HFF-Myc (cell line): ENCODE results near the gene LMTK3.

Experiments
- DNase-seq: peaks from one replicate; pipeline ENCODE4 v3.0.0-alpha.2; 2011; ENCODE audit warnings: low read depth; ENCODE audit errors: extremely low read depth
- H3K4me3 ChIP-seq: replicated peaks from 2 replicates; pipeline ENCODE4 v1.5.1; 2011; ENCODE audit warnings: low read depth, mild to moderate bottlenecking, control low read depth, low read length
- TF ChIP-seq, protein P1 (sequence below): IDR thresholded peaks from 2 replicates; pipeline ENCODE4 v1.5.1; 2012; ENCODE audit warnings: mild to moderate bottlenecking, low read depth, low read length, control low read depth; ENCODE audit errors: missing control alignments

LMTK3 gene

GRCh38 chr19:48466561-48467325 is 44.9 kb downstream of the LMTK3 start:
- DNase-seq, result no peak
- TF ChIP-seq, protein P1, sequence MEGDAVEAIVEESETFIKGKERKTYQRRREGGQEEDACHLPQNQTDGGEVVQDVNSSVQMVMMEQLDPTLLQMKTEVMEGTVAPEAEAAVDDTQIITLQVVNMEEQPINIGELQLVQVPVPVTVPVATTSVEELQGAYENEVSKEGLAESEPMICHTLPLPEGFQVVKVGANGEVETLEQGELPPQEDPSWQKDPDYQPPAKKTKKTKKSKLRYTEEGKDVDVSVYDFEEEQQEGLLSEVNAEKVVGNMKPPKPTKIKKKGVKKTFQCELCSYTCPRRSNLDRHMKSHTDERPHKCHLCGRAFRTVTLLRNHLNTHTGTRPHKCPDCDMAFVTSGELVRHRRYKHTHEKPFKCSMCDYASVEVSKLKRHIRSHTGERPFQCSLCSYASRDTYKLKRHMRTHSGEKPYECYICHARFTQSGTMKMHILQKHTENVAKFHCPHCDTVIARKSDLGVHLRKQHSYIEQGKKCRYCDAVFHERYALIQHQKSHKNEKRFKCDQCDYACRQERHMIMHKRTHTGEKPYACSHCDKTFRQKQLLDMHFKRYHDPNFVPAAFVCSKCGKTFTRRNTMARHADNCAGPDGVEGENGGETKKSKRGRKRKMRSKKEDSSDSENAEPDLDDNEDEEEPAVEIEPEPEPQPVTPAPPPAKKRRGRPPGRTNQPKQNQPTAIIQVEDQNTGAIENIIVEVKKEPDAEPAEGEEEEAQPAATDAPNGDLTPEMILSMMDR, result no peak
- H3K4me3 ChIP-seq, result no peak overlapping the region

DNA sequence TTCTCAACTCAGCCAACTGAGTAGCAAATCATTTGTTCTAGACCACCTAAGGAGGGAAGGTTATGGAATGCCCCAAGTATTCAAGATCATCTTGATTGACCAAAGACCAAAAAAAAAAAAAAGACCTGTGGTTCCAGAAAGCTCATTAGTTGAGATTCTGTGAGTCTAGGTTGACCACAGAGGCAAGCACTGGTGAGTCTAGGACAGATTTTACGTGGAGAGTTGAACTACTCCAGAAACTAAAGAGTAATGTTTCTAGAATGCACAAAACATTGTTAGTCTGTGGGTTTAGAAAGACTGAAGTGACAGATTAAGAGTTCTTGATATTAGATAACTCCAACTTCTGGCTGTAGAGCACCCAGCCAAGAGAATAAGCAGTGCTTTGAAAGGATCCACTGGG is 46.4 kb downstream of the LMTK3 start:
- no peak overlapping the region for H3K4me3 ChIP-seq
- TF ChIP-seq, protein P1, result no peak
- DNase-seq, result no peak

DNA sequence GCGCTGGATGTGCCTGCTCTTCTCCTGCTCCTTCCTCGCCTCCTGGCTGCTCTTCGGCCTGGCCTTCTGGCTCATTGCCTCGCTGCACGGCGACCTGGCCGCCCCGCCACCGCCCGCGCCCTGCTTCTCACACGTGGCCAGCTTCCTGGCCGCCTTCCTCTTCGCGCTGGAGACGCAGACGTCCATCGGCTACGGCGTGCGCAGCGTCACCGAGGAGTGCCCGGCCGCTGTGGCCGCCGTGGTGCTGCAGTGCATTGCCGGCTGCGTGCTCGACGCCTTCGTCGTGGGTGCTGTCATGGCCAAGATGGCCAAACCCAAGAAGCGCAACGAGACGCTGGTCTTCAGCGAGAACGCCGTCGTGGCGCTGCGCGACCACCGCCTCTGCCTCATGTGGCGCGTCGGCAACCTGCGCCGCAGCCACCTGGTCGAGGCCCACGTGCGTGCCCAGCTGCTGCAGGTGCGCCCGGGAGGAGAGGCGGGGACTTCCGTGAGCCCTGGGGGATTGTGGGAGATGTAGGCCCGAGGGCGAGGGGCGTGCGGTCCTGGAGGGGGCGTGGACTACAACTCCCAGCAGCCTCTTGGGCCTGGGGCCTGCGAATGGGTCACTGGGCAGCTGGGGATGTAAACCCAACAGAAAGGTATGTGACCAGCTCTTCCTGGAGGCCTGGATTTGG is 49.5 kb downstream of the LMTK3 start:
- H3K4me3 ChIP-seq, result no peak overlapping the region
- TF ChIP-seq, protein P1, result no peak
- DNase-seq, result no peak

DNA sequence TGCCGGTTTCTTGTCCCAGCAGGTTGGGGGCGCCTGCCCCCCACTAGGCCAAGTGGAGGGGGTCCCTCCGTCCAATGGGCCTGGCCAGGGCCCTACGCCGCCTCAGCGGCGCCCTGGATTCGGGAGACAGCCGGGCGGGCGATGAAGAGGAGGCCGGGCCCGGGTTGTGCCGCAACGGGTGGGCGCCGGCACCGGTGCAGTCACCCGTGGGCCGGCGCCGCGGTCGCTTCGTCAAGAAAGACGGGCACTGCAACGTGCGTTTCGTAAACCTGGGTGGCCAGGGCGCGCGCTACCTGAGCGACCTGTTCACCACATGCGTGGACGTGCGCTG is 50.0 kb downstream of the LMTK3 start:
- TF ChIP-seq, protein P1, result no peak
- DNase-seq, result no peak

DNA sequence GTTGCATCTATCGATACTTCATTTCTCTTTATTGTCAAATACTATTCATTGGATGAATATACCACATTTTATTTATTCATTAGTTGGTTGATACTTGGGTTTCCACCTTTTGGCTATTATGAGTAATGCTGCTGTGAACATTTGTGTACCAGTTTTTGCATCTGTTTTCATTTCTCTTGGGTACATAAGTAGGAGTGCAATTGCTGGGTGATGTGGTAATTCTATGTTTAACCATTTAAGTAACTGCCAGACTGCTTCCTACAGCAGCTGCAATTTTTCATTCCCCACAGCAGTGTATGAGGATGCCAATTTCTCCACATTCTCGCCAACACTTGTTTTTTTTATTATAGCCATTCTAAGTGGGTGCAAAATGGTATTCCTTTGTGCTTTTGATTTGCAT is 53.6 kb downstream of the LMTK3 start:
- TF ChIP-seq, protein P1, result no peak
- H3K4me3 ChIP-seq, result no peak overlapping the region
- no peak for DNase-seq

More for the DNA sequence above, 50.0 kb downstream of the LMTK3 start:
- H3K4me3 ChIP-seq, result no peak overlapping the region

- TF ChIP-seq, protein P1, result no peak
- DNase-seq, result no peak
These were observed 54.8 kb downstream of the LMTK3 start for GRCh38 chr19:48456864-48457263.

More at GRCh38 chr19:48456864-48457263, 54.8 kb downstream of the LMTK3 start:
- no peak overlapping the region for H3K4me3 ChIP-seq
